Stimulated activated CD8-positive, alpha-beta memory T cell treated with anti-CD3 and anti-CD28 coated beads, Interleukin-7, amount 100 ng/mL, for 24 hours (primary cell): ENCODE results near the gene NIPSNAP2.
"Not testable (repeated sequence)": the region's sequence is repeated elsewhere in the genome, so short reads cannot be mapped to it uniquely, and the experiment has no call there.

ENCODE experiments used
- DNase-seq: peaks from one replicate; pipeline ENCODE4 v3.0.0-alpha.2; 2020; ENCODE audit warnings: low read depth

NIPSNAP2 gene

DNA sequence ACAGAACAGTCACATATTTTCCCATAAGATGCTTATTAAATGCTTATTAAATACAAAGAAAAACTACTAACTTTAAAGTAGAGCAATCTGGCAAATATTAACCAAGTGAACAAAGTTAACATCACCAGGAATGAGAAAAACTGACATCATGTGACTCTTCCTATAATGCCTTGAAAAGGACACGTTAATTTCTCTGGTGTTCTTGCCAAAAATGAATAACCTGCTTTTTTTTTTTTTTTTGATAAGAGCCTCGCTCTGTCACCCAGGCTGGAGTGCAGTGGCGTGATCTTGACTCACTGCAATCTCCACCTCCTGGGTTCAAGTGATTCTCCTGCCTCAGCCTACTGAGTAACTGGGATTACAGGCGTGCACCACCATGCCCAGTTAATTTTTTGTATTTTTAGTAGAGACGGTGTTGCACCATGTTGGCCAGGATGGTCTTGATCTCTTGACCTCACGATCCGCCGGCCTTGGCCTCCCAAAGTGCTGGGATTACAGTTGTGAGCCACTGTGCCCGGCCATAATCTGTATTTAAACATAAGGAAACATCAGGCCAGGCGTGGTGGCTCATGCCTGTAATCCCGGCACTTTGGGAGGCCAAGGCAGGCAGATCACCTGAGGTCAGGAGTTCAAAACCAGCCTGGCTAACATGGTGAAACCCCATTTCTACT lies 83.2 kb downstream of the NIPSNAP2 start:
- DNase-seq: not testable (repeated sequence)

DNA sequence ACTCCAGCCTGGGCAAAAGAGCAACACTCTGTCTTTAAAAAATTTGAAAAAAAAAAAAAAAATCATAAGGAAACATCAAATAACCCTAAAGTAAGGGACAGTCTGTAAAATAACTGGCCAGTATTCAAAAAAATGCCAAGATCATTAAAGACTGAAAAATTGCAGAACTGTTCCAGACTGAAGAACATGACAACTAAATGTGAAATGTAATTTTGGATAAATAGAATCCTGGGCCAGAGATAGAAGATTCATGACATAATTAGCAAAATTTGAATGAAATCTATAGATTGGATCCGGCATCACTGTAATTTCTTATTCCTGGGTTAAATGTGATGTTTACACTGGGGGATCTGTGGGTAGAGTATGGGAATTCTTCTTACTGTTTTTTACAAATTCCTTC lies 83.9 kb downstream of the NIPSNAP2 start:
- DNase-seq: no peak

DNA sequence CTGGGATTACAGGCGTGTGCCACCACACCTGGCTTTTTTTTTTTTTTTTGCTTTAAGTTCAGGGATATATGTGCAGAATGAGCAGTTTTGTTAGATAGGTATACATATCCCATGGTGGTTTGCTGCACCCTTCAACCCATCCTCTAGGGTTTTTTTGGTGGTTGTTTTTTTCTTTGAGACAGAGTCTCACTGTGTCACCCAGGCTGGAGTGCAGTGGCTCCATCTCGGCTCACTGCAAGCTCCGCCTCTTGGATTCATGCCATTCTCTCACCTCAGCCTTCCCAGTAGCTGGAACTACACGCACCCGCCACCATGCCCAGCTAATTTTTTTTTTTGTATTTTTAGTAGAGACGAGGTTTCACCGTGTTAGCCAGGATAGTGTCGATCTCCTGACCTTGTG lies 84.4 kb downstream of the NIPSNAP2 start:
- DNase-seq: not testable (repeated sequence)
